Omental fat pad (tissue), 4 donors: ENCODE data around the gene KLRF1. TPM values are rescaled to one million over a fixed set of nuclear protein-coding genes. Genes with fewer than 3 reads are reported as not detected.

Experiments
- ATAC-seq: fragments of 150-250 bp; one replicate; pipeline ENCODE4 v1.9.1; 2016; ENCODE audit warnings: mild to moderate bottlenecking, moderate library complexity; ENCODE audit not compliant: low FRiP score
- DNase-seq: peaks from one replicate; pipeline ENCODE4 v3.0.0-alpha.2; 2019; ENCODE audit warnings: low spot score
- CTCF ChIP-seq, 3 donors: fragments of 450-650 bp; IDR thresholded peaks; one replicate each; pipeline ENCODE4 v1.5.1; 2016 to 2017; ENCODE audit warnings: antibody characterized with exemption in 3 of 3, mild to moderate bottlenecking in 3 of 3, moderate library complexity in 2 of 3
- total RNA-seq, 4 donors: library from RNA; depleted of rRNA; stranded (reverse); fragments of >200 nt; gene quantifications; one replicate each; pipeline ENCODE4 v1.1.0, GENCODE V29; 2016

KLRF1 gene
- total RNA-seq, 4 donors from 2014 or later, result 0.46 TPM; not detected in 3

GRCh38 chr12:9856151-9856550 lies 28.9 kb downstream of the KLRF1 start:
- DNase-seq (no peak), ATAC-seq (no peak)
- TF ChIP-seq CTCF (IDR thresholded peaks at IDR 0.05), result no peak

- DNase-seq, result no peak
- ATAC-seq, result no peak
- TF ChIP-seq CTCF (IDR thresholded peaks at IDR 0.05), result no peak
Observed at GRCh38 chr12:9856894-9857293, 29.6 kb downstream of the KLRF1 start.

GRCh38 chr12:9858135-9858534 lies 30.9 kb downstream of the KLRF1 start:
- DNase-seq (no peak), ATAC-seq (no peak)
- TF ChIP-seq CTCF (IDR thresholded peaks at IDR 0.05), result no peak

- TF ChIP-seq CTCF (IDR thresholded peaks at IDR 0.05), result no peak
- no peak for DNase-seq
- no peak for ATAC-seq
Observed at GRCh38 chr12:9864913-9865675, 37.8 kb downstream of the KLRF1 start.

GRCh38 chr12:9866860-9867269 lies 39.6 kb downstream of the KLRF1 start:
- DNase-seq, result no peak
- no peak for TF ChIP-seq CTCF (IDR thresholded peaks at IDR 0.05)
- no peak for ATAC-seq

- DNase-seq, result no peak
- ATAC-seq, result no peak
- TF ChIP-seq CTCF (IDR thresholded peaks at IDR 0.05), result no peak
Observed at GRCh38 chr12:9867531-9867930, 40.2 kb downstream of the KLRF1 start.

- DNase-seq, result no peak
- no peak for ATAC-seq
- TF ChIP-seq CTCF (IDR thresholded peaks at IDR 0.05), result no peak
Observed at GRCh38 chr12:9868311-9868801, 41.1 kb downstream of the KLRF1 start.
